ENCODE measurements around the gene SND1. TPM values are rescaled to one million over a fixed set of nuclear protein-coding genes. Genes with fewer than 3 reads are reported as not detected.

SND1 gene
- total and polyA plus RNA-seq, 7 donors, result 29.2 to 72.8 (median 48.2) TPM

GRCh38 chr7:127979113-127979727 lies 327.2 kb downstream of the SND1 start:
- no peak overlapping the region for H3K4me3 ChIP-seq
- no peak for TF ChIP-seq CTCF (IDR thresholded peaks at IDR 0.05)
- no peaks in the 10 kb centered on the region for H3K36me3 ChIP-seq (ENCODE audit: insufficient read depth in 1 of 2, low read depth in 1 of 2)
- H3K4me1 ChIP-seq, result no peaks in the 10 kb centered on the region
- no peak for ATAC-seq
- intact Hi-C loops (cut with DNase I), result no loop called here
- H3K27me3 ChIP-seq (ENCODE audit: insufficient read depth in 3 of 3, low read length in 2 of 3), result no peaks in the 10 kb centered on the region
- WGBS, 3 donors, result 95 to 98% (median 97%) methylated on average over 9 of the region's 9 CpGs
- peaks cover 5% of the 10 kb centered on the region for H3K9me3 ChIP-seq
- no peak overlapping the region for H3K27ac ChIP-seq
- no peak for DNase-seq

GRCh38 chr7:127979728-127980126 lies 327.7 kb downstream of the SND1 start:
- ATAC-seq, result no peak

DNA sequence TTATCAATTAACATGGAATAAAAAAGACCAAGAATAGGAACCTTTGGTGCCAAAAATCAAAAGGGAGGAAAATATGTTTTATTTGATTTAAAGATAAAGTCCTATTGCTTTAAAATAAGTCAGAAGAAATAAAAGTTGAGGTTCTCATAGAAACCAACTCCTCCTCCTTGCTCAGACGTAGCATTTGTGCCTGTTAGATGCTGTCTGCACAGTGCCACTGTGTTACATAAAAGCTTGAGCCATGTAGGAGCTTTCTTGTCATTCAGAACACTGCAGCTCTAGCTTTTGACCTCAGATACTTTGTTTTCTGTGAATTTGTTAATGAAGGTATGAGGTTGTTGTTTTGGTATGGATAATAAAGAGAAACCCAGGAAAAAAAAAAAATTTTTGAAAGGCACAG lies 328.9 kb downstream of the SND1 start:
- intact Hi-C loops (cut with DNase I), result no loop called here
- no peak for TF ChIP-seq CTCF (IDR thresholded peaks at IDR 0.05)
- ATAC-seq (no peak), DNase-seq (no peak)
- 91 to 100% (median 95%) methylated on average over 1 of the region's 1 CpG for WGBS, 3 donors
- Histone ChIP-seq H3K36me3 (ENCODE audit: insufficient read depth in 1 of 2, low read depth in 1 of 2) (no peaks in the 10 kb centered on the region), H3K4me1 (no peaks in the 10 kb centered on the region), H3K4me3 (no peak overlapping the region), H3K27me3 (ENCODE audit: insufficient read depth in 3 of 3, low read length in 2 of 3) (no peaks in the 10 kb centered on the region), H3K9me3 (peaks cover 5% of the 10 kb centered on the region), H3K27ac (no peak overlapping the region)

More at GRCh38 chr7:127979728-127980126, 327.7 kb downstream of the SND1 start:
- DNase-seq, result no peak
- Histone ChIP-seq H3K4me3 (no peak overlapping the region), H3K9me3 (peaks cover 5% of the 10 kb centered on the region), H3K36me3 (ENCODE audit: insufficient read depth in 1 of 2, low read depth in 1 of 2) (no peaks in the 10 kb centered on the region), H3K27me3 (ENCODE audit: insufficient read depth in 3 of 3, low read length in 2 of 3) (no peaks in the 10 kb centered on the region), H3K27ac (no peak overlapping the region), H3K4me1 (no peaks in the 10 kb centered on the region)
- intact Hi-C loops (cut with DNase I), result no loop called here
- no peak for TF ChIP-seq CTCF (IDR thresholded peaks at IDR 0.05)

GRCh38 chr7:127981965-127982364 lies 330.0 kb downstream of the SND1 start:
- no peak for ATAC-seq
- intact Hi-C loops (cut with DNase I), result no loop called here
- WGBS, 3 donors, result 94 to 99% (median 95%) methylated on average over 4 of the region's 4 CpGs

More at GRCh38 chr7:127981965-127982364, 330.0 kb downstream of the SND1 start:
- no peak overlapping the region for H3K4me3 ChIP-seq
- H3K27ac ChIP-seq, result no peak overlapping the region
- H3K9me3 ChIP-seq, result peaks cover 5% of the 10 kb centered on the region
- no peaks in the 10 kb centered on the region for H3K36me3 ChIP-seq (ENCODE audit: insufficient read depth in 1 of 2, low read depth in 1 of 2)
- TF ChIP-seq CTCF (IDR thresholded peaks at IDR 0.05), result no peak
- H3K27me3 ChIP-seq (ENCODE audit: insufficient read depth in 3 of 3, low read length in 2 of 3), result no peaks in the 10 kb centered on the region
- DNase-seq, result no peak
- no peaks in the 10 kb centered on the region for H3K4me1 ChIP-seq
